Fibroblast of mammary gland (primary cell): Measurements from ENCODE around the gene MAP3K20.

Experiments
- DNase-seq: peaks from one replicate; pipeline ENCODE4 v3.0.0-alpha.2; 2010; ENCODE audit warnings: low read depth
- H3K4me3 ChIP-seq: 2 replicates; pipeline ENCODE4 v1.5.1; 2011; ENCODE audit warnings: low read depth, mild to moderate bottlenecking, low read length, moderate library complexity; ENCODE audit not compliant: control insufficient read depth
- TF ChIP-seq, protein P1 (sequence below): conservative IDR thresholded peaks from 2 replicates; pipeline ENCODE4 v1.5.1; 2011; ENCODE audit warnings: low read depth, low read length, inconsistent platforms; ENCODE audit not compliant: control insufficient read depth, insufficient read depth

The MAP3K20 gene

GRCh38 chr2:173059292-173059691 is 16.4 kb upstream of the MAP3K20 start:
- DNase-seq: no peak
- TF ChIP-seq, protein P1, sequence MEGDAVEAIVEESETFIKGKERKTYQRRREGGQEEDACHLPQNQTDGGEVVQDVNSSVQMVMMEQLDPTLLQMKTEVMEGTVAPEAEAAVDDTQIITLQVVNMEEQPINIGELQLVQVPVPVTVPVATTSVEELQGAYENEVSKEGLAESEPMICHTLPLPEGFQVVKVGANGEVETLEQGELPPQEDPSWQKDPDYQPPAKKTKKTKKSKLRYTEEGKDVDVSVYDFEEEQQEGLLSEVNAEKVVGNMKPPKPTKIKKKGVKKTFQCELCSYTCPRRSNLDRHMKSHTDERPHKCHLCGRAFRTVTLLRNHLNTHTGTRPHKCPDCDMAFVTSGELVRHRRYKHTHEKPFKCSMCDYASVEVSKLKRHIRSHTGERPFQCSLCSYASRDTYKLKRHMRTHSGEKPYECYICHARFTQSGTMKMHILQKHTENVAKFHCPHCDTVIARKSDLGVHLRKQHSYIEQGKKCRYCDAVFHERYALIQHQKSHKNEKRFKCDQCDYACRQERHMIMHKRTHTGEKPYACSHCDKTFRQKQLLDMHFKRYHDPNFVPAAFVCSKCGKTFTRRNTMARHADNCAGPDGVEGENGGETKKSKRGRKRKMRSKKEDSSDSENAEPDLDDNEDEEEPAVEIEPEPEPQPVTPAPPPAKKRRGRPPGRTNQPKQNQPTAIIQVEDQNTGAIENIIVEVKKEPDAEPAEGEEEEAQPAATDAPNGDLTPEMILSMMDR: no peak
- H3K4me3 ChIP-seq: no peak overlapping the region

DNA sequence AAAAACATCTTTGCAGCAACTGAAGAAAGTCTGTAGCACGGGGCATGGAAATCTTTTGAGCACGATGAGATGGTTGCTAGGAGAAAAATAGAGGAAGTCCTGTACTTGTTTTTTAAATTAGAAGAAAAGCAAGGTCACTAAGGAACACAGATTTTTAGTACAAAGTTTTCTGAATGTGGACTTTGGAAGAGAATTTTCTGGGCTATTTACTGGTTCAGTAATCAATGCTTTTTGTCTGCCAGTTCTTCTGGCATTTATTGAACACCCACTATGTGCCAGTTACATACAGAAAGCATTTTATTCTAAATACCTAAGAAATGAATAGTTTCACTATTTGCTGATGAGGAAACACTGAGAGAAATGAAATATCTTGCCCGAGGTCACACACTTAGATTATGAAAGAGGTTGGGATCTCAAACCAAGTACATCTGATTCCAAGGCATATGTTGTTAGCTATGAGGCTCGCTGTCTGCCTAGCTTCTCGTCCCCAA is 15.6 kb upstream of the MAP3K20 start:
- TF ChIP-seq, protein P1: no peak
- no peak overlapping the region for H3K4me3 ChIP-seq
- peak; percentile 76 for DNase-seq

GRCh38 chr2:173062801-173063200 is 12.8 kb upstream of the MAP3K20 start:
- no peak overlapping the region for H3K4me3 ChIP-seq
- peak; percentile 49 for DNase-seq
- TF ChIP-seq, protein P1: no peak

GRCh38 chr2:173064151-173064805 is 11.4 kb upstream of the MAP3K20 start:
- DNase-seq: no peak
- no peak overlapping the region for H3K4me3 ChIP-seq

GRCh38 chr2:173066887-173067676 is 8.6 kb upstream of the MAP3K20 start:
- DNase-seq: no peak
- TF ChIP-seq, protein P1: no peak
- no peak overlapping the region for H3K4me3 ChIP-seq

More at GRCh38 chr2:173064151-173064805, 11.4 kb upstream of the MAP3K20 start:
- TF ChIP-seq, protein P1: no peak

GRCh38 chr2:173075056-173075780 is 428 bp upstream of the MAP3K20 start:
- TF ChIP-seq, protein P1: no peak
- peak overlapping the region; percentile 81 for H3K4me3 ChIP-seq
- DNase-seq: no peak
